Epithelial cell of esophagus (primary cell): ENCODE data around the gene HMG20B.

Experiments
- DNase-seq: peaks from one replicate; pipeline ENCODE4 v3.0.0; 2010; ENCODE audit warnings: low read depth
- H3K4me3 ChIP-seq: 2 replicates; pipeline ENCODE4 v1.5.1; 2011; ENCODE audit warnings: mild to moderate bottlenecking, low read length, control low read depth
- CTCF ChIP-seq: IDR thresholded peaks from 2 replicates; pipeline ENCODE4 v1.5.1; 2011; ENCODE audit warnings: low read depth, mild to moderate bottlenecking, low read length, control low read depth, inconsistent platforms; ENCODE audit not compliant: insufficient read depth; ENCODE audit errors: missing control alignments

HMG20B gene

GRCh38 chr19:3544058-3544376 lies 28.7 kb upstream of the HMG20B start:
- no peak for TF ChIP-seq CTCF

DNA sequence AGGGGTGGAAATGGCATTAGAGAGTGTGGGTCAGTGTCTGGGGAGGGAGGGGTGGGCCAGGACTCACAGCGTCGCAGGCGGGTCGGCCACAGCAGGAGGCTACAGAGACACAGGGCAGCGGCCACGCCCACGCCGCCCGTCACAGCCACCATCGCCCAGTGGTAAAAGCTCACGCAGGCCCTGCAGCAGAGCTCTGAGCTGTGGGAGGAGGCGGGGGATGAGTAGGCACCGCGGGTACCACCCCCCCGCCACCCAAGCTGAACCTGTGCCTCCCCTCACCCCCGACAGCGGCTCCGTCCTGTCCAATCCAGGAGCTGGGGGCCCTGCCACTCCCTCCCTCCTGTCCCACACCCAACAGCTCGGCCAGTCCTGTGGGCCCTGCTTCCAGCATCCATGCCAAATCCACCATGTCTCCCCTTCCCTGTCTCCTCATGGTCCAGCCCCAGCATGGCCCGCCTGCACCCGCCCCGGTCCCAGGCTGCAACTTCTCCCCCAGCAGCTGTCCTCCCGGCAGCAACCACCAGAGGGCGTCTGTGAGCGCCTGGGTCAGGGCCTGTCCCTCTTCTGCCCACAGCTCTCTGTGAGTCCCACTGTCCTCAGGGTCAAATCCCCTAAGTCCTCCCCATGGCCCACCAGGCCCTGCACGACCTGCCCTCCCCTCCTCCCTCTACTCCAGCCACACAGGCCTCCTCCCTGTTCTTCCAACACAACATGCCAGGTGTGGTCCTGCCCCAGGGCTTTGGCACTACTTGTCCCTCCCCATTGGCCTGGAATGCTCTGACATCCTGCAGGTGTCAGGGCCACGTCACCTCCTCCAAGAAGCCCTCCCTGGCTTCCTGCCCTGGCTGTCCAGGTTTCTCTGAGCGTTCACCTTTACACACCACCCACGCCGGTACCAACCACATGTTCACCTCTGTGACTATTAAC lies 27.7 kb upstream of the HMG20B start:
- peak; percentile 91 for TF ChIP-seq CTCF
- peak; percentile 79 for DNase-seq
- H3K4me3 ChIP-seq = no peak overlapping the region

More at GRCh38 chr19:3544058-3544376, 28.7 kb upstream of the HMG20B start:
- no peak for DNase-seq
- no peak overlapping the region for H3K4me3 ChIP-seq

GRCh38 chr19:3545669-3546034 lies 27.1 kb upstream of the HMG20B start:
- H3K4me3 ChIP-seq = no peak overlapping the region
- no peak for DNase-seq
- TF ChIP-seq CTCF = no peak

DNA sequence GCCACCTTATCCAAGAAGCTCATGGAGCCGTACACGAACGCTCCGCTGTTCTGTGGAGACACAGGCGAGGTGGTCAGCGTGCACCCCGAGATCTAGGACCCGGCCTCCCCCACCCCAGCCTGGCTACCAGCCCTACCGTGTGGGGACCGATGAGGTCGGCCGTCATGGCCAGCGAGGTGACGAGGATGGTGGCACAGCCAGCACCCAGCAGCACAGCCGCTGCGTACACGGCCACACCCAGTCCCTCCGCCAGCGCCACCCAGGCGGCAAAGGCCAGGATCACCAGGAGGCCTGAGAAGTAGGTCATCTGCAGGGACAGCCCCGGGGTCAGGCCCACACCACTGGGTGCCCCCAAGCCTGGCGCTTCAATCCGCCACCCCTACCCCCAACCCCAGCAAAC lies 26.6 kb upstream of the HMG20B start:
- no peak for TF ChIP-seq CTCF
- no peak overlapping the region for H3K4me3 ChIP-seq
- no peak for DNase-seq

- no peak overlapping the region for H3K4me3 ChIP-seq
- no peak for DNase-seq
These were observed 25.4 kb upstream of the HMG20B start for GRCh38 chr19:3547301-3547731.

GRCh38 chr19:3547767-3548282 lies 24.9 kb upstream of the HMG20B start:
- TF ChIP-seq CTCF = no peak
- no peak overlapping the region for H3K4me3 ChIP-seq
- no peak for DNase-seq

More at GRCh38 chr19:3547301-3547731, 25.4 kb upstream of the HMG20B start:
- peak; percentile 52 for TF ChIP-seq CTCF
